Uterus (tissue), 4 donors: Measurements from ENCODE around the gene GPR108. TPM values are rescaled to one million over a fixed set of nuclear protein-coding genes. Genes with fewer than 3 reads are reported as not detected.
"Not testable (repeated sequence)": the region's sequence is repeated elsewhere in the genome, so short reads cannot be mapped to it uniquely, and the experiment has no call there.

Experiments
- DNase-seq, 2 donors: peaks; one replicate each; pipeline ENCODE4 v3.0.0-alpha.2; 2019 to 2020
- H3K27ac ChIP-seq, 2 donors: fragments of 200-600 bp; sonication (generic); 1 replicate in 1 of 2; 2 replicates in 1 of 2; pipeline ENCODE4 v1.5.1; 2016 to 2018
- H3K27me3 ChIP-seq, 2 donors: fragments of 200-600 bp; sonication (generic); one replicate each; pipeline ENCODE4 v1.5.1; 2018 to 2019; ENCODE audit warnings: control low read depth in 1 of 2
- H3K36me3 ChIP-seq, 2 donors: fragments of 200-600 bp; sonication (generic); one replicate each; pipeline ENCODE4 v1.5.1; 2019; ENCODE audit warnings: control low read depth in 1 of 2
- H3K4me1 ChIP-seq, 2 donors: fragments of 200-600 bp; sonication (generic); one replicate each; pipeline ENCODE4 v1.5.1; 2018 to 2019; ENCODE audit warnings: control low read depth in 1 of 2
- H3K4me3 ChIP-seq, 2 donors: fragments of 200-600 bp; sonication (generic); 1 replicate in 1 of 2; 2 replicates in 1 of 2; pipeline ENCODE4 v1.5.1; 2018 to 2019; ENCODE audit warnings: mild to moderate bottlenecking in 1 of 2
- H3K9me3 ChIP-seq, 2 donors: fragments of 200-600 bp; sonication (generic); one replicate each; pipeline ENCODE4 v1.5.1; 2019; ENCODE audit warnings: control low read depth in 1 of 2
- CTCF ChIP-seq, 4 experiments: fragments of 200-600 bp in 2 of 4; fragments of 450-650 bp in 2 of 4; sonication (generic) in 2 of 4; IDR thresholded peaks; one replicate each; pipeline ENCODE4 v1.5.1; 2016 to 2019; ENCODE audit warnings: antibody characterized with exemption in 4 of 4, mild to moderate bottlenecking in 2 of 4, moderate library complexity in 1 of 4
- POLR2A ChIP-seq, 2 donors: fragments of 450-650 bp; IDR thresholded peaks; one replicate each; pipeline ENCODE4 v1.6.1; 2016; ENCODE audit warnings: antibody characterized with exemption in 2 of 2, mild to moderate bottlenecking in 1 of 2, moderate library complexity in 1 of 2
- intact Hi-C: fragments of 100-400 bp; cut with DNase I; formaldehyde crosslinking; loops from one replicate; pipeline ENCODE4 v1.15.1; 2023; ENCODE audit warnings: low total_unique reads
- total RNA-seq, 4 donors: library from RNA; depleted of rRNA in 3 of 4; stranded (reverse); fragments of >200 nt in 3 of 4; gene quantifications; one replicate each; pipeline versions ENCODE4 v1.1.0 to v1.2.4, GENCODE V29; 2014 to 2023
- donor health status: DM: yes; HTN: yes; CAD: no.

The GPR108 gene
- total RNA-seq, 4 donors from 2014 or later, result 38.6 to 147 (median 111) TPM

GRCh38 chr19:6766357-6767080, 29.1 kb upstream of the GPR108 start:
- no peak overlapping the region for H3K27ac ChIP-seq
- H3K4me1 ChIP-seq, result no peaks in the 10 kb centered on the region
- peaks cover 0 to 9% of the 10 kb centered on the region in 2 donors for H3K27me3 ChIP-seq
- intact Hi-C loops, result no loop called here
- no peak overlapping the region for H3K4me3 ChIP-seq
- no peak for TF ChIP-seq CTCF (IDR thresholded peaks at IDR 0.05)
- TF ChIP-seq POLR2A (IDR thresholded peaks at IDR 0.05), result no peak
- no peaks in the 10 kb centered on the region for H3K36me3 ChIP-seq
- DNase-seq, result no peak
- H3K9me3 ChIP-seq, result no peaks in the 10 kb centered on the region

GRCh38 chr19:6765738-6766356, 28.5 kb upstream of the GPR108 start:
- H3K36me3 ChIP-seq, result no peaks in the 10 kb centered on the region
- no peak overlapping the region for H3K27ac ChIP-seq
- no peak overlapping the region for H3K4me3 ChIP-seq
- intact Hi-C loops, result no loop called here
- no peaks in the 10 kb centered on the region for H3K4me1 ChIP-seq
- DNase-seq, result no peak
- H3K9me3 ChIP-seq, result no peaks in the 10 kb centered on the region
- no peak for TF ChIP-seq CTCF (IDR thresholded peaks at IDR 0.05)
- TF ChIP-seq POLR2A (IDR thresholded peaks at IDR 0.05), result no peak
- peaks cover 0 to 9% of the 10 kb centered on the region in 2 donors for H3K27me3 ChIP-seq

GRCh38 chr19:6762253-6762797, 24.9 kb upstream of the GPR108 start:
- DNase-seq, H3K27ac ChIP-seq, intact Hi-C loops, H3K36me3 ChIP-seq, H3K4me3 ChIP-seq, H3K27me3 ChIP-seq, H3K9me3 ChIP-seq, H3K4me1 ChIP-seq: not testable (repeated sequence)

GRCh38 chr19:6761053-6761676, 23.8 kb upstream of the GPR108 start:
- H3K4me3 ChIP-seq, result no peak overlapping the region
- no peak for DNase-seq
- no peak overlapping the region for H3K27ac ChIP-seq
- no peaks in the 10 kb centered on the region for H3K27me3 ChIP-seq
- H3K9me3 ChIP-seq, result no peaks in the 10 kb centered on the region
- intact Hi-C loops, result no loop called here
- H3K36me3 ChIP-seq, result no peaks in the 10 kb centered on the region
- H3K4me1 ChIP-seq, result no peaks in the 10 kb centered on the region
- TF ChIP-seq POLR2A (IDR thresholded peaks at IDR 0.05), result no peak
- no peak for TF ChIP-seq CTCF (IDR thresholded peaks at IDR 0.05)

- no peak for DNase-seq
- TF ChIP-seq POLR2A (IDR thresholded peaks at IDR 0.05), result no peak
- no peaks in the 10 kb centered on the region for H3K27me3 ChIP-seq
- H3K9me3 ChIP-seq, result no peaks in the 10 kb centered on the region
- no peaks in the 10 kb centered on the region for H3K4me1 ChIP-seq
- intact Hi-C loops, result no loop called here
- no peak overlapping the region for H3K27ac ChIP-seq
- H3K4me3 ChIP-seq, result no peak overlapping the region
- no peaks in the 10 kb centered on the region for H3K36me3 ChIP-seq
These were observed 23.2 kb upstream of the GPR108 start for GRCh38 chr19:6760606-6761005.
